HepG2 (cell line): ENCODE measurements around the gene NT5DC4. TPM values are rescaled to one million over a fixed set of nuclear protein-coding genes. Genes with fewer than 3 reads are reported as not detected.
A peak's percentile ranks its signal among the peaks of the same experiment; 100 is the strongest.

Source experiments
- ATAC-seq: fragments of 200-7000 bp; cut with Tn5 transposase; 3 replicates; pipeline ENCODE4 v1.9.1; 2020; ENCODE audit warnings: mild to moderate bottlenecking, moderate library complexity
- BruUV-seq: library from RNA; stranded (reverse); fragments of 400-500 nt; replicated peaks from 2 replicates; lab custom pipeline; 2021; lab: Mats Ljungman, UMichigan
- CTCF ChIA-PET: fragments of 300-600 bp; formaldehyde crosslinking; extraction: SDS; loops from one replicate; lab custom pipeline; 2021; ENCODE audit warnings: low total read pairs, inconsistent platforms, low intra/inter-chr PET ratio; lab: Yijun Ruan, JAX
- POLR2A ChIA-PET: fragments of 350-600 bp; sonication (Branson Sonifier 250); formaldehyde crosslinking; loops from one replicate; lab custom pipeline; 2020; ENCODE audit warnings: antibody characterized with exemption, inconsistent platforms; lab: Yijun Ruan, JAX
- DNase-seq: peaks from one replicate; pipeline ENCODE4 v3.0.0-alpha.2; 2015; ENCODE audit warnings: low spot score
- FAIRE-seq: peaks from 3 replicates; lab custom pipeline; 2011; peaks lifted over from hg19 to GRCh38; lab: Jason Lieb, UNC
- H2AFZ ChIP-seq: one replicate; pipeline ENCODE4 v1.6.1; 2011; ENCODE audit warnings: low read length, inconsistent platforms
- H3K27ac ChIP-seq: fragments of 300-600 bp; 3 replicates; pipeline ENCODE4 v1.8.0; 2011; ENCODE audit warnings: mixed run types, mild to moderate bottlenecking, mixed read lengths, low read length, inconsistent platforms; ENCODE audit not compliant: insufficient read depth; ENCODE audit errors: extremely low read length
- H3K27me3 ChIP-seq, 2 experiments: fragments of 200-600 bp in 1 of 2; 2 replicates in 1 of 2; 3 replicates in 1 of 2; pipeline versions ENCODE4 v1.6.0 to v1.8.0; 2011; ENCODE audit warnings: low read length in 2 of 2, mild to moderate bottlenecking in 2 of 2, moderate library complexity in 2 of 2, inconsistent platforms in 1 of 2; ENCODE audit not compliant: insufficient read depth in 2 of 2, control insufficient read depth in 1 of 2
- H3K36me3 ChIP-seq, 2 experiments: fragments of 200-600 bp in 1 of 2; replicated peaks in 1 of 2; 2 replicates in 1 of 2; 3 replicates in 1 of 2; pipeline versions ENCODE4 v1.5.1 to v1.8.0; 2011; ENCODE audit warnings: low read length in 2 of 2, inconsistent platforms in 1 of 2; ENCODE audit not compliant: insufficient read depth in 2 of 2, control insufficient read depth in 1 of 2
- H3K4me1 ChIP-seq: 2 replicates; pipeline ENCODE4 v1.5.1; 2012; ENCODE audit warnings: low read length, inconsistent platforms; ENCODE audit not compliant: insufficient read depth
- H3K4me2 ChIP-seq: 2 replicates; pipeline ENCODE4 v1.6.0; 2011; ENCODE audit warnings: low read depth, low read length, inconsistent platforms
- H3K4me3 ChIP-seq, 3 experiments: fragments of 200-600 bp in 1 of 3; sonication (generic), shearing (Covaris generic) in 1 of 3; replicated peaks in 1 of 3; 2 replicates each; pipeline ENCODE4 v1.5.1; 2011 to 2016; ENCODE audit warnings: low read length in 3 of 3, inconsistent platforms in 2 of 3, low read depth in 2 of 3, mild to moderate bottlenecking in 2 of 3, control low read depth in 1 of 3, mixed read lengths in 1 of 3; ENCODE audit not compliant: insufficient read depth in 1 of 3
- H3K79me2 ChIP-seq: one replicate; pipeline ENCODE4 v1.6.1; 2011; ENCODE audit warnings: low read length, inconsistent platforms; ENCODE audit not compliant: insufficient read depth
- H3K9ac ChIP-seq: 2 replicates; pipeline ENCODE4 v1.6.0; 2011; ENCODE audit warnings: mild to moderate bottlenecking, low read depth, low read length, inconsistent platforms; ENCODE audit not compliant: insufficient read depth
- H3K9me3 ChIP-seq: 2 replicates; pipeline ENCODE4 v1.5.1; 2012; ENCODE audit warnings: mild to moderate bottlenecking, low read length
- H4K20me1 ChIP-seq: 2 replicates; pipeline ENCODE4 v1.6.0; 2011; ENCODE audit warnings: inconsistent platforms, mild to moderate bottlenecking, low read length, moderate library complexity; ENCODE audit not compliant: insufficient read depth
- CBX1 ChIP-seq: IDR thresholded peaks from one replicate; pipeline ENCODE4 v1.6.1; 2016; ENCODE audit warnings: antibody characterized with exemption, low read depth
- CC2D1A ChIP-seq: sonication (generic); formaldehyde crosslinking; IDR thresholded peaks from 2 replicates; pipeline ENCODE4 v1.8.1; 2023; ENCODE audit warnings: mild to moderate bottlenecking, missing genetic modification reagents
- KAT7 ChIP-seq: IDR thresholded peaks from 2 replicates; pipeline ENCODE4 v1.6.1; 2018; ENCODE audit warnings: borderline replicate concordance, missing compliant biosample characterization
- KMT2B ChIP-seq: IDR thresholded peaks from 2 replicates; pipeline ENCODE4 v1.6.1; 2016; ENCODE audit warnings: missing genetic modification reagents, missing compliant biosample characterization
- NONO ChIP-seq, 2 experiments: fragments of 450-650 bp in 1 of 2; sonication (generic) in 1 of 2; formaldehyde crosslinking in 1 of 2; IDR thresholded peaks in 1 of 2; conservative IDR thresholded peaks in 1 of 2; 2 replicates each; pipeline versions ENCODE4 v1.6.1 to v1.8.0; 2017 to 2022; ENCODE audit warnings: mild to moderate bottlenecking in 1 of 2, missing genetic modification reagents in 1 of 2, moderate library complexity in 1 of 2
- TEAD3 ChIP-seq: optimal IDR thresholded peaks from 2 replicates; pipeline ENCODE3; 2016; ENCODE audit warnings: borderline replicate concordance
- ZFP90 ChIP-seq: sonication (generic); formaldehyde crosslinking; IDR thresholded peaks from 2 replicates; pipeline ENCODE4 v1.8.0; 2022; ENCODE audit warnings: missing genetic modification reagents, mild to moderate bottlenecking, inconsistent platforms, borderline replicate concordance
- ZNF7 ChIP-seq: IDR thresholded peaks from 2 replicates; pipeline ENCODE4 v1.6.1; 2016; ENCODE audit warnings: missing biosample characterization, missing genetic modification reagents
- whole genome bisulfite sequencing: methylation state at CpG from one replicate; pipeline ENCODE4 v1.1.6; 2017; ENCODE audit warnings: low lambda C conversion rate; 5-methylcytosine and 5-hydroxymethylcytosine counted together
- in situ Hi-C: cut with HindIII; loops from 2 replicates; pipeline ENCODE4 v1.10.0; 2017; ENCODE audit warnings: low pct_unique_long_range_greater_than_20kb; ENCODE audit not compliant: extremely low pct_ligation_motif_present
- intact Hi-C: fragments of 100-400 bp; cut with micrococcal nuclease; formaldehyde crosslinking; loops from one replicate; pipeline ENCODE4 v1.10.0; 2022; ENCODE audit not compliant: unreplicated experiment
- polyA plus RNA-seq, 8 experiments: library from polyadenylated mRNA; depleted of rRNA in 3 of 8; stranded (reverse) in 7 of 8; unstranded in 1 of 8; fragments of >200 nt; fragmentation: Illumina TruSeq in 4 of 8; extraction: Trizol in 4 of 8; gene quantifications; 2 replicates each; pipeline versions ENCODE4 v1.2.1 to v1.2.3, GENCODE V29; 2011 to 2016; ENCODE audit warnings: low read depth in 4 of 8, missing spikeins in 1 of 8, mixed read lengths in 1 of 8; ENCODE audit not compliant: insufficient read depth in 1 of 8
- total RNA-seq, 5 experiments: library from RNA; depleted of rRNA; stranded (reverse); fragments of >200 nt; fragmentation: Illumina TruSeq; extraction: Trizol; gene quantifications; 2 replicates each; pipeline ENCODE4 v1.2.3, GENCODE V29; 2016; ENCODE audit warnings: low read depth in 1 of 5
- TF ChIP-seq, protein P1 (sequence below): sonication (generic); formaldehyde crosslinking; IDR thresholded peaks from 2 replicates; pipeline ENCODE4 v1.8.0; 2022; ENCODE audit warnings: mild to moderate bottlenecking, missing genetic modification reagents, borderline replicate concordance
- TF ChIP-seq, protein P2 (sequence below): sonication (generic); formaldehyde crosslinking; IDR thresholded peaks from 2 replicates; pipeline ENCODE4 v1.8.0; 2022; ENCODE audit warnings: mild to moderate bottlenecking, missing genetic modification reagents, moderate library complexity
- TF ChIP-seq, protein P3 (sequence below): IDR thresholded peaks from 2 replicates; pipeline ENCODE4 v1.6.1; 2016; ENCODE audit warnings: missing genetic modification reagents, missing compliant biosample characterization
- TF ChIP-seq, protein P4 (sequence below): sonication (generic); formaldehyde crosslinking; conservative IDR thresholded peaks from 2 replicates; pipeline ENCODE4 v1.4.0; 2020; ENCODE audit warnings: missing genetic modification reagents
- TF ChIP-seq, protein P5 (sequence below): IDR thresholded peaks from 2 replicates; pipeline ENCODE4 v1.6.1; 2012; ENCODE audit warnings: low read depth, low read length, improper control_type of control experiment

NT5DC4 gene
- total and polyA plus RNA-seq, 2 of the 13 experiments (the other 11 are each of a cell fraction or from before 2014, with no cell fraction given), result 0.04 to 4.2 TPM

DNA sequence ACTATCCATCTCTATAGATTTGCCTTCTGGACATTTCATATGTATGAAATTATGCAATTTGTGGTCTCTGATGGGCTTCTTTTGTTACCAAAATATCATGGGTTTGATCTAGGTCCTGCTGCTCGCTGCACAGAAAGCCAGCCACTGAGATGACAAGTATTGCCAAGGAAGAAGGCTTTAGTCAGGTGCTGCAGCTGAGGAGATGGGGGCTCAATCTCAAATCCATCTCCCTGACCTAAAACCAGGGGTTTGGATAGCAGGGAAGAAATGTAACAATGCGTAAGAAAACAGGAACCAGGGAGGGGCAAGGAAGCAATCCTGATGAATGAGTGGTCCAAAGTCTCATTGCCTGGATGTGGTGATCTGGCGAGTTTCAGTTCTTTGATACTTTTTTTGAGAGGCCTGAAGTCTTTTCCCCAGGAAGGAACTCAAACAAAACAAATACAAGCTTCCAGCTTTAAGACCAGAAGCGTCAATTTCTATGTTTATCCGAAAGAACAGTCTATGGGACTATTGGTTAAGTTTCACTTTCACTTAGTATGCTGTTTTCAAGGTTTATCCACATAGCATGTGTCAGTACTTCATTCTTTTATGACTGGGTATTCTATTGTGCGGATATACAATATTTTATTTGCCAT lies 47.0 kb downstream of the NT5DC4 start (continued):
- TF ChIP-seq KMT2B (CRISPR knock-in tag), result no peak
- TF ChIP-seq, protein P1, sequence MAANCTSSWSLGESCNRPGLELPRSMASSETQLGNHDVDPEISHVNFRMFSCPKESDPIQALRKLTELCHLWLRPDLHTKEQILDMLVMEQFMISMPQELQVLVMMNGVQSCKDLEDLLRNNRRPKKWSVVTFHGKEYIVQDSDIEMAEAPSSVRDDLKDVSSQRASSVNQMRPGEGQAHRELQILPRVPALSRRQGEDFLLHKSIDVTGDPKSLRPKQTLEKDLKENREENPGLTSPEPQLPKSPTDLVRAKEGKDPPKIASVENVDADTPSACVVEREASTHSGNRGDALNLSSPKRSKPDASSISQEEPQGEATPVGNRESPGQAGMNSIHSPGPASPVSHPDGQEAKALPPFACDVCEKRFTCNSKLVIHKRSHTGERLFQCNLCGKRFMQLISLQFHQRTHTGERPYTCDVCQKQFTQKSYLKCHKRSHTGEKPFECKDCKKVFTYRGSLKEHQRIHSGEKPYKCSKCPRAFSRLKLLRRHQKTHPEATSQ (CRISPR knock-in tag), result no peak
- 0 out of 2 replicates have a peak, but pooled peaks have one; percentile 31 for TF ChIP-seq KAT7 (CRISPR knock-in tag)
- TF ChIP-seq, protein P2, sequence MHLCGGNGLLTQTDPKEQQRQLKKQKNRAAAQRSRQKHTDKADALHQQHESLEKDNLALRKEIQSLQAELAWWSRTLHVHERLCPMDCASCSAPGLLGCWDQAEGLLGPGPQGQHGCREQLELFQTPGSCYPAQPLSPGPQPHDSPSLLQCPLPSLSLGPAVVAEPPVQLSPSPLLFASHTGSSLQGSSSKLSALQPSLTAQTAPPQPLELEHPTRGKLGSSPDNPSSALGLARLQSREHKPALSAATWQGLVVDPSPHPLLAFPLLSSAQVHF (CRISPR knock-in tag), result no peak
- TF ChIP-seq, protein P3, sequence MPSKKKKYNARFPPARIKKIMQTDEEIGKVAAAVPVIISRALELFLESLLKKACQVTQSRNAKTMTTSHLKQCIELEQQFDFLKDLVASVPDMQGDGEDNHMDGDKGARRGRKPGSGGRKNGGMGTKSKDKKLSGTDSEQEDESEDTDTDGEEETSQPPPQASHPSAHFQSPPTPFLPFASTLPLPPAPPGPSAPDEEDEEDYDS, result no peak

DNA sequence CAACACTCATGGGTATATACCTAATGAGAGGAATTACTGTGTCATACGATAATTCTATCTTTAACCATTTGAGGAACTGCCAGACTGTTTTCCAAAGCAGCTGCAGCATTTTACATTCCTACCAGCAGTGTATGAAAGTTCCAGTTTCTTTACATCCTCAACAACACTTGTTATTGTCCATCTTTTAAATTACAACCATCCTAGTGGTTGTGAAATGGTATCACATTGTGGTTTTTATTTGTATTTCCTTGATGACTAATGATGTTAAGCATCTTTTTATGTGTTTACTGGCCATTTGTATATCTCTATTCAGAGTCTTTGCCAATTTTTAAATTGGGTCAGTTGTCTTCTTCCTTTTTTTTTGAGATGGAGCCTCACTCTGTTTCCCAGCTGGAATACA lies 47.6 kb downstream of the NT5DC4 start:
- no peak overlapping the region for H3K9ac ChIP-seq
- H3K36me3 ChIP-seq, result no peaks in the 10 kb centered on the region
- H4K20me1 ChIP-seq, result no peaks in the 10 kb centered on the region
- H3K4me1 ChIP-seq, result peaks cover 31% of the 10 kb centered on the region
- POLR2A ChIA-PET, result interaction anchor here (1.3 kb wide), 1 partner anchor 49 kb away, joined by 4 read pairs; no protein-coding TSS in a partner anchor
- 68% methylated on average over 1 of the region's 1 CpG for WGBS
- H3K4me3 ChIP-seq, result no peak overlapping the region; a peak in 1 of 6 replicates
- no peaks in the 10 kb centered on the region for H3K9me3 ChIP-seq
- H3K27me3 ChIP-seq, result no peaks in the 10 kb centered on the region; a peak in 1 of 5 replicates
- H2AFZ ChIP-seq, result no peak overlapping the region
- ATAC-seq (no peak), FAIRE-seq (no peak), DNase-seq (no peak)
- intact Hi-C loops (no loop called here), in situ Hi-C loops (no loop called here)
- no TSS peak for BruUV-seq
- CTCF ChIA-PET, result no interaction called here
- H3K4me2 ChIP-seq, result peak overlapping the region; percentile 52
- peaks cover 7% of the 10 kb centered on the region for H3K79me2 ChIP-seq
- H3K27ac ChIP-seq, result no peak overlapping the region
- TF ChIP-seq ZNF7 (CRISPR knock-in tag) (peak; percentile 78), CC2D1A (CRISPR knock-in tag) (no peak), ZFP90 (CRISPR knock-in tag) (no peak), TEAD3 (peak; percentile 63), CBX1 (no peak), NONO (IDR thresholded peaks at IDR 0.05) (no peak), NONO (CRISPR knock-in tag; conservative IDR thresholded peaks at IDR 0.05) (no peak)
- TF ChIP-seq, protein P4, sequence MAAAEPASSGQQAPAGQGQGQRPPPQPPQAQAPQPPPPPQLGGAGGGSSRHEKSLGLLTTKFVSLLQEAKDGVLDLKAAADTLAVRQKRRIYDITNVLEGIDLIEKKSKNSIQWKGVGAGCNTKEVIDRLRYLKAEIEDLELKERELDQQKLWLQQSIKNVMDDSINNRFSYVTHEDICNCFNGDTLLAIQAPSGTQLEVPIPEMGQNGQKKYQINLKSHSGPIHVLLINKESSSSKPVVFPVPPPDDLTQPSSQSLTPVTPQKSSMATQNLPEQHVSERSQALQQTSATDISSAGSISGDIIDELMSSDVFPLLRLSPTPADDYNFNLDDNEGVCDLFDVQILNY (CRISPR knock-in tag), result no peak
- TF ChIP-seq, protein P5, sequence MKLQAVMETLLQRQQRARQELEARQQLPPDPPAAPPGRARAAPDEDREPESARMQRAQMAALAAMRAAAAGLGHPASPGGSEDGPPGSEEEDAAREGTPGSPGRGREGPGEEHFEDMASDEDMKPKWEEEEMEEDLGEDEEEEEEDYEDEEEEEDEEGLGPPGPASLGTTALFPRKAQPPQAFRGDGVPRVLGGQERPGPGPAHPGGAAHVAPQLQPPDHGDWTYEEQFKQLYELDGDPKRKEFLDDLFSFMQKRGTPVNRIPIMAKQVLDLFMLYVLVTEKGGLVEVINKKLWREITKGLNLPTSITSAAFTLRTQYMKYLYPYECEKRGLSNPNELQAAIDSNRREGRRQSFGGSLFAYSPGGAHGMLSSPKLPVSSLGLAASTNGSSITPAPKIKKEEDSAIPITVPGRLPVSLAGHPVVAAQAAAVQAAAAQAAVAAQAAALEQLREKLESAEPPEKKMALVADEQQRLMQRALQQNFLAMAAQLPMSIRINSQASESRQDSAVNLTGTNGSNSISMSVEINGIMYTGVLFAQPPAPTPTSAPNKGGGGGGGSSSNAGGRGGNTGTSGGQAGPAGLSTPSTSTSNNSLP, result peak; percentile 55; the same call in 1 of the 2 replicates
